VCaP (cell line): ENCODE measurements around the gene GRIA1.

Source experiments
- H3K27ac ChIP-seq: fragments of 450-650 bp; 2 replicates; pipeline ENCODE4 v1.5.1; 2017
- TF ChIP-seq, protein P1 (sequence below): fragments of 450-650 bp; conservative IDR thresholded peaks from 2 replicates; pipeline ENCODE4 v1.5.1; 2017; ENCODE audit warnings: mild to moderate bottlenecking, moderate library complexity

GRIA1 gene

DNA sequence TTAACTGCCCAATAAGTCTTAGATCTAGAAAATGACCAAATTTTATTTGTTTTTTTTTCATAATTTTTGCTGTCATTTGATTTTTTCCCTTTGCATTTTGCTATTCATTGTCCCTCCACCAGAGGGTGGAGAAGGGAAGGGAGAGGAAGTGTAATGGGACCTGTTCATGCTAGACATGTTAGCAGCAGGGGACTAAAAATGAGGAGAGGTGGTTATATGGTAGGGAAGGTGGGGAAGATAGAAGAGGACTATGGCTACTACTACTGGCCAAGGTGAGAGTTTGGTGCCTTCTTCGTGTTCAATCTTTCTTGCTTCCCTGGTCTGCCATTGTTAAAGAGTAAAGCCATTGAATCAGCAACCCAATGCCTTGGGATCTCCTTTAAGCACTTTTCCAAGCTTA lies 6.4 kb downstream of the GRIA1 start:
- no peak overlapping the region for H3K27ac ChIP-seq
- TF ChIP-seq, protein P1, sequence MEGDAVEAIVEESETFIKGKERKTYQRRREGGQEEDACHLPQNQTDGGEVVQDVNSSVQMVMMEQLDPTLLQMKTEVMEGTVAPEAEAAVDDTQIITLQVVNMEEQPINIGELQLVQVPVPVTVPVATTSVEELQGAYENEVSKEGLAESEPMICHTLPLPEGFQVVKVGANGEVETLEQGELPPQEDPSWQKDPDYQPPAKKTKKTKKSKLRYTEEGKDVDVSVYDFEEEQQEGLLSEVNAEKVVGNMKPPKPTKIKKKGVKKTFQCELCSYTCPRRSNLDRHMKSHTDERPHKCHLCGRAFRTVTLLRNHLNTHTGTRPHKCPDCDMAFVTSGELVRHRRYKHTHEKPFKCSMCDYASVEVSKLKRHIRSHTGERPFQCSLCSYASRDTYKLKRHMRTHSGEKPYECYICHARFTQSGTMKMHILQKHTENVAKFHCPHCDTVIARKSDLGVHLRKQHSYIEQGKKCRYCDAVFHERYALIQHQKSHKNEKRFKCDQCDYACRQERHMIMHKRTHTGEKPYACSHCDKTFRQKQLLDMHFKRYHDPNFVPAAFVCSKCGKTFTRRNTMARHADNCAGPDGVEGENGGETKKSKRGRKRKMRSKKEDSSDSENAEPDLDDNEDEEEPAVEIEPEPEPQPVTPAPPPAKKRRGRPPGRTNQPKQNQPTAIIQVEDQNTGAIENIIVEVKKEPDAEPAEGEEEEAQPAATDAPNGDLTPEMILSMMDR, result peak; percentile 99

DNA sequence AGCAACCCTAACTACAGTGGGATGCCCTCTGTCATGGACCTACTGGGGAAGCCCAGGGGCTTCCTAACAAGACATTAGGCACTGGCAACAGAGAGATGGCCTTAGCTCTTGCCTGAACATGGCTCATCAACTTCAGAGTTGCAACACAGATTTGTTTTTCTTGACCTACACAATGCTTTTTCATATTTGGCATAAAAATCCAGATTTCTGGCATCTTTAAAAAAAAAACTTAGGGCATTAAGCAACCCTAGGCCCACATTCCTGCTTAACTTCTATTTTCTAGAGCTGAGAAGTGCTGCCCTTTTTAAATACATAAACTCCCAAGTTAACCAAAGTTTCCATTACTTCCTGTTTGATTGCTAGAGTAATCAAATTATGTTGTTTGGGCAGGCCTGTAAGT lies 8.0 kb downstream of the GRIA1 start:
- TF ChIP-seq, protein P1, result no peak
- no peak overlapping the region for H3K27ac ChIP-seq

DNA sequence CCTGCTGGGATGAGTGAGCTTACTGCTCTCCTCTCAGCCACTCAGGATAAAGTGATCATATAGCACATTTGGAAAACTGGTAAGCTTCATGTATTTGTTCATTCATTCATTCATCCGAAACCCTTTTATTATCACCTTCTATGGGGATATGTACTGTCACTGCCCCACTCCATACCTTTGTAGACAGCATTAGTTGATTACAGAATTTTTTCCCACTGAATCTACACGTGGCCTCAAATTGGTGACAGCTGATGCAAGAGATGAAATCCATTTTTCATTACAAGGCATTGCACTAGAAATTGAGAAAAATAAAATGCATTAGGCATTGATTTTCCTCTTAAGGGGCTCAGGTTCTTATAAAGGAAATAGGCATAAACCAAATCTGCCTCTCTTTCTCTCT lies 9.7 kb downstream of the GRIA1 start:
- TF ChIP-seq, protein P1, result no peak
- no peak overlapping the region for H3K27ac ChIP-seq

DNA sequence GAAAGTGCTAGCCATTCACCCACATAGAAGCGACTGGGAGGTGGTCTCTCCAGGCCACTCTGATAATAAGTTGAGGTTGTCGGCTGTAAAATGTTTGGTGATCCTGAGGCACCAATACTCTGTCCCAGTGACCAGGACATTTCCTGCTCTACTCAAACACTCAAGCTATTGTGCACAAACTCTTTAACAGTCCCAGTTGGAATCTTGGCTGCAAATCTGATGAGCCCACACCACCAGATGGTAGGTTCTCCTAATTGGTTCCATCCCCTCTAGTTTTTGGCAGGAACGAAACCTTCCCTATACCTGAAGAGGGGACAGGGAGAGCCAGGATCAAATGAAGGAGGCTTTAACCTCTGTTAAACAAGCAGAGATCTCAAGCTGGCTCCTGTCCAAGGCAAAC lies 14.3 kb downstream of the GRIA1 start:
- H3K27ac ChIP-seq, result peak overlapping the region; percentile 1; the same call in 1 of the 2 replicates
- TF ChIP-seq, protein P1, result no peak

DNA sequence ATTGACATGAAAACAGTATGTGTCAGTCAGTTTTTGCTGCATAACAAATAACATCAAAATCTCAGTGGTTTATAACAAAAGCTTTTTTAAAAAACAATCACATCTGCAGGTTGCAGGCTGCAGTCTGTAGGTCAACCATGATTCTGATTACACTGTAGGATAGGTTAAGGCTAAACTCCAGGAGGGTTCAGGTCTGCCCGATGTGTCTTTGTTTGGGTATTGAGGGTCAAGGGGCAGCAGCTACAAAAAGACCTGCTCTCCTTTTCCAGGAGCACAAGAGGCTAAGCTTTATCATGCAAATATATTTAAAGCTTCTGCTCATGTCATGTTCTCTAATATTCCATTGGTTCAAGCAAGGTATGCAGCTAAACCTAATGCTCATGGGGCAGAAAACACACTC lies 18.2 kb downstream of the GRIA1 start:
- TF ChIP-seq, protein P1, result no peak

DNA sequence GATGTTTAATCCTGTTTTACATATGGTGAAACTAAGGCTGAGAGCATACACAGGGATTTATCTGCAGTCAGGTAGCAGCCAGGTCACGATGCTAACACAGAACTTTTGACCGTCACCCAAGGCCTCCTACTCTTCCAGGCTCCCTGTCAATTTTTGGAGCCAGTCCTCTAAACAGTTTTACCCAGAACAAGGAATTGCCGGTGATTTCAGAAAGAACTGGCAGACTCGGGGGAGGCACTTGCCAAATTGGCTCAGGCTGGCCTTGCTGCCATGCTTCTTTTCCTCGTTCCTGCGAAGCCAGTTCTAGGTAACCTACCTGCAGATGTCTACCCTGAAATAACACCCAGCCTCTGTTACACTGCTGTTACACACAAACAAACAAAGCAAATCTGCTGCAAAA lies 21.2 kb downstream of the GRIA1 start:
- H3K27ac ChIP-seq, result no peak overlapping the region
- TF ChIP-seq, protein P1, result no peak

More for the DNA sequence above, 18.2 kb downstream of the GRIA1 start:
- no peak overlapping the region for H3K27ac ChIP-seq

DNA sequence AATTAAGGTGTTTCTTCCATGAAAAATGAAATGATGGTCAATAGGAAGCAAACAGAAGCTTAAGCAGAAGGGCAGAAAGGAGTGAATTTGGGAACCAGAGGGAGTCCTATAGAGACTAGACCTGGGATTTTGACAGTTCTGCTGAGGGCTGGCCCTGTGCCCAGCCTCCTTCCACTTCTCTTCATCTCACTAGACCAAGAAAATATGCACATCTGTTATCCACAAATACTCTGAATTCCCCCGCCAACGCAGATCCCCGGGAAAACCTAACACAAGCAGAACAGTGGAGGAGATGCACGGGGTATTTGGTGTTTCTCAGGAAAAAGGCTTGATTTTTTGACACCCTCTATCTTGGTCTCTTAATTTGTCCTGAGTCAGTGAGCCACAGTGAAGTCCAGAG lies 22.7 kb downstream of the GRIA1 start:
- H3K27ac ChIP-seq, result no peak overlapping the region
- TF ChIP-seq, protein P1, result no peak

DNA sequence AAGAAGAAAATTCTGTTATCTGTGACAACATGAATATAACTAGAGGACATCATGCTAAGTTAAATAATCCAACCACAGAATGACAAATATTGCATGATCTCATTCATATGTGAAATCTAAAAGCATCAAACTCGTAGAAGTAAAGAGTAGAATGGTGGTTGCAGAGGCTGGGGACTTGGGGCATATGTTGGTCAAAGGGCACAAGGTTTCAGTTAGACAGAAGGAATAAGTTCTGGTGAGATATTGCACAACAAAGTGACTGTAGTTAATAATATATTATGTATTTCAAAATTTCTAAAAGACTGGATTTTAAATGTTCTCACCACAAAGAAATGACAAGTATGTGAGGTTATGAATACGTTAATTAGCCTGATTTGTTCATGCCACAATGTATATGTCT lies 24.8 kb downstream of the GRIA1 start:
- no peak overlapping the region for H3K27ac ChIP-seq
- TF ChIP-seq, protein P1, result no peak
